Lower leg skin (tissue), 4 donors: ENCODE results near the gene CCDC187. TPM values are rescaled to one million over a fixed set of nuclear protein-coding genes. Genes with fewer than 3 reads are reported as not detected.

Source experiments
- DNase-seq, 2 donors: peaks; one replicate each; pipeline ENCODE4 v3.0.0-alpha.2; 2019; ENCODE audit warnings: low spot score in 2 of 2
- H3K4me3 ChIP-seq: fragments of 200-600 bp; sonication (generic); 2 replicates; pipeline ENCODE4 v1.5.1; 2017; ENCODE audit warnings: mild to moderate bottlenecking, low read depth; ENCODE audit not compliant: poor library complexity, severe bottlenecking
- POLR2A ChIP-seq, 2 donors: fragments of 450-650 bp; IDR thresholded peaks; one replicate each; pipeline ENCODE4 v1.6.1; 2016 to 2017; ENCODE audit warnings: antibody characterized with exemption in 2 of 2, mild to moderate bottlenecking in 1 of 2, moderate library complexity in 1 of 2
- WGBS, 2 donors: methylation state at CpG; one replicate each; pipeline ENCODE4 v1.1.5; 2018; 5-methylcytosine and 5-hydroxymethylcytosine counted together
- intact Hi-C: fragments of 100-400 bp; cut with DNase I; formaldehyde crosslinking; loops from one replicate; pipeline ENCODE4 v1.15.0; 2023; ENCODE audit warnings: low total_unique reads
- total RNA-seq, 4 donors: library from RNA; depleted of rRNA; stranded (reverse); fragments of >200 nt; gene quantifications; one replicate each; pipeline ENCODE4 v1.1.0, GENCODE V29; 2016
- TF ChIP-seq, protein P1 (sequence below), 3 donors: fragments of 450-650 bp; IDR thresholded peaks; one replicate each; pipeline ENCODE4 v1.5.1; 2016; ENCODE audit warnings: antibody characterized with exemption in 3 of 3, mild to moderate bottlenecking in 3 of 3, moderate library complexity in 2 of 3

The CCDC187 gene
- total RNA-seq, 4 donors from 2014 or later = 1.1 TPM; not detected in 3

DNA sequence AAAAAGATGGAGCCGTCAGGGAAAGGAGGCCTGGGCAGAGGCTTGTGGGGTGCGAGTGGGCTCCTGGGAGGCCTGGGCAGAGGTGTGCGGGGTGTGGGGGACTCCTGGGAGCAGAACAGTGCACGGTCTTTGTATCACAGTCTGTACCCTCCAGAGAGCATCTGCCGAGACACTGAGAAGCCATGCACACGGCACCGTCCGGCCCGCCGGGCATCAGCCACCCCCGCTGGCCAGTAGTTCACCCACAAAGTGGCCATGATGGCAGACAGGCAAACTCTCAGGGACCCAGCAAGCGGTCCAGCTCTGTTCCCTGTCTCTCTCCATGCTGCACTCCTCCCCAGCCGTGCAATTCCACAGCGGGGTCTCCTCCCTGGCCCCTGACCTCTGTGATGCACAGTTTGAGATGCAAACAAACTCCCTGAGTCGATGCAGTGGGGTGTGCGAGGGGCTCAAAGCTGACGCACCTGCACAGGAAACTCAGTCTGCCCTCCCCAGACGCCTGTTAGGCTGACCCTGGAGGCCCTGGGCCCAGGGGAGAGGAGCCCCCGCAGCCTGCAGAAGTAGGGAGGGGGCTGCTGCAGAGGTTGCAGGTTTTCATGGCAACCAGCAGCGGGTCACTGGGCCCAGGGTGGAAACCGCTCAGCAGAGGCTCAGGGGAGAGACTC lies 14.3 kb upstream of the CCDC187 start:
- WGBS, 2 donors = 81 to 87% methylated on average over 20 to 21 of the region's 21 CpGs
- TF ChIP-seq POLR2A (IDR thresholded peaks at IDR 0.05) = no peak
- TF ChIP-seq, protein P1, sequence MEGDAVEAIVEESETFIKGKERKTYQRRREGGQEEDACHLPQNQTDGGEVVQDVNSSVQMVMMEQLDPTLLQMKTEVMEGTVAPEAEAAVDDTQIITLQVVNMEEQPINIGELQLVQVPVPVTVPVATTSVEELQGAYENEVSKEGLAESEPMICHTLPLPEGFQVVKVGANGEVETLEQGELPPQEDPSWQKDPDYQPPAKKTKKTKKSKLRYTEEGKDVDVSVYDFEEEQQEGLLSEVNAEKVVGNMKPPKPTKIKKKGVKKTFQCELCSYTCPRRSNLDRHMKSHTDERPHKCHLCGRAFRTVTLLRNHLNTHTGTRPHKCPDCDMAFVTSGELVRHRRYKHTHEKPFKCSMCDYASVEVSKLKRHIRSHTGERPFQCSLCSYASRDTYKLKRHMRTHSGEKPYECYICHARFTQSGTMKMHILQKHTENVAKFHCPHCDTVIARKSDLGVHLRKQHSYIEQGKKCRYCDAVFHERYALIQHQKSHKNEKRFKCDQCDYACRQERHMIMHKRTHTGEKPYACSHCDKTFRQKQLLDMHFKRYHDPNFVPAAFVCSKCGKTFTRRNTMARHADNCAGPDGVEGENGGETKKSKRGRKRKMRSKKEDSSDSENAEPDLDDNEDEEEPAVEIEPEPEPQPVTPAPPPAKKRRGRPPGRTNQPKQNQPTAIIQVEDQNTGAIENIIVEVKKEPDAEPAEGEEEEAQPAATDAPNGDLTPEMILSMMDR (IDR thresholded peaks at IDR 0.05) = no peak
- intact Hi-C loops = no loop called here
- no peak overlapping the region for H3K4me3 ChIP-seq
- no peak for DNase-seq

DNA sequence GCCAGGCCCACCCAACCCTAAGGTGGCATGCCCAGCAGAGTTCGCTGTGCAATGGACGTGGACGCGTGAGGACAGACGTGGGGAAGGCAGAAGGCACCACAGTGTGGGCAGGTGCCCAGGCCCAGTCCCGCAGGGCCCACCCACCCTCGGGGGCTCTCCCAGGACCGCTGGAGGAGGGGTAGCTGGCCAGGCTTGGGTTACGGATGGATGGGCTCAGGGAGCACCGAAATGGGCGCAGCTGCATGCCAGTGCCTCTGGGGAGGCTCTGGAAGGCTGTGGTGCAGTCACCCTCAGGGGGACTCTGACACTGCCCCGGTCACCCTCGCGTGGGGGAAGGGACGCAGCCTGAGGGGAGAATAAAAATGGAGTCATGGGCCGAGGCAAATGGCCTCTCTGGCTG lies 13.8 kb upstream of the CCDC187 start:
- DNase-seq = no peak
- intact Hi-C loops = no loop called here

DNA sequence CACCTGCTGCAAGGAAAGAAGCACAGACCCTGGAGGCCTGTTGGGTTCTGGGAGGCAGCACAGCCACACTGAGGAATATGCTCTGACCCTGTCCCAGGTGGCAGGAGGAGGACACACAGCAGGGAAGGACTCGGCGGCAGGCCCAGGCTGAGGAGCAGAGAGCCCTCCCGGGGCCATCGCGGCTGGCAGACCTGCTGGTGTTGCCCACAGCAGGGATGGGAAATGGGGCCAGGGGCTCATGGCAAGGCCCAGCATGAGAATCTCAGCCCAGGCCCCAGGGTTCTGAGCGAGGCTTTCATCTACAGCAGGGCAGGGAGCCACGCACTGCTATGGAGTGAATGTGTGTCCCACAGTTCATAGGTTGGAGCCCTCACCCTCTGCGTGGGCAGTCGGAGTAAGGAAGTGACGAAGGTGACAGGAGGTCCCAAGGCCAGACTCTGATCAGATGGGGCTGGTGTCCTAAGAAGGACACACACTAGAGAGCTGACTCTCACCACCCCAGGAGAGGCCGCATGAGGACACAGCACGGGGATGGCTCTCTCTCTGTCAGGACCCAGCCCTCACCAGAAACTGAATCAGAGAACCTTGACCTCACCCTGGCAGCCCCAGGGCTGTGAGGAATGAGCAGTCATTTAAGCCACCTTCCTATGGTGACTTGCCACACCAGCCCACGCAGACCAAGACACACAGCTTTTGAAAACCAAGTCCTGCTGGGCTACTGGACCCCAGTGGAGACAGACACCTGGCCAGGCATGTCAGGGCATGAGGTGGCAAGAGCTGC lies 13.2 kb upstream of the CCDC187 start:
- DNase-seq = no peak
- TF ChIP-seq POLR2A (IDR thresholded peaks at IDR 0.05) = no peak
- TF ChIP-seq, protein P1 (IDR thresholded peaks at IDR 0.05) = no peak
- no peak overlapping the region for H3K4me3 ChIP-seq
- intact Hi-C loops = no loop called here
- 88 to 89% methylated on average over 13 of the region's 13 CpGs for WGBS, 2 donors

More for the DNA sequence above, 13.8 kb upstream of the CCDC187 start:
- no peak overlapping the region for H3K4me3 ChIP-seq
- TF ChIP-seq, protein P1 (IDR thresholded peaks at IDR 0.05) = no peak
- TF ChIP-seq POLR2A (IDR thresholded peaks at IDR 0.05) = no peak
- WGBS, 2 donors = 80 to 82% methylated on average over 11 to 16 of the region's 16 CpGs

DNA sequence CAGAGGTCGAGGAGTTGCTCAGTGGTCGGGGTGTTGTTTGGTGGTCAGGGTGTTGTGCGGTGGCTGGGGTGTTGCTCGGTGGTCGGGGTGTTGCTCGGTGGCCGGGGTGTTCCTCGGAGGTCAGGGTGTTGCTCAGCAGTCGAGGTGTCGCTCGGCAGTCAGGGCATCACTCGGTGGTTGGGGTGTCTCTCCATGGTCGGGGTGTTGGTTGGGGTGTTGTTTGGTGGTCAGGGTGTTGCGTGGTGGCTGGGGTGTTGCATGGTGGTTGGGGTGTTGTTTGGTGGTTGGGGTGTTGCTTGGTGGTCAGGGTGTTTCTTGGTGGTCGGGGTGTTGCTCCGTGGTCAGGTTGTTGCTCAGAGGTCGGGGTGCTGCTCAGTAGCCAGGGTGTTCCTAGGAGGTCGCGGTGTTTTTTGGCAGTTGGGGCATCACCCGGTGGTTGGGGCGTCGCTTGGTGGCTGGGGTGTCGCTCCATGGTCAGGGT lies 12.4 kb upstream of the CCDC187 start:
- intact Hi-C loops = no loop called here
- 91 to 92% methylated on average over 23 of the region's 23 CpGs for WGBS, 2 donors
- TF ChIP-seq POLR2A (IDR thresholded peaks at IDR 0.05) = no peak
- TF ChIP-seq, protein P1 (IDR thresholded peaks at IDR 0.05) = no peak
- no peak for DNase-seq
- no peak overlapping the region for H3K4me3 ChIP-seq

DNA sequence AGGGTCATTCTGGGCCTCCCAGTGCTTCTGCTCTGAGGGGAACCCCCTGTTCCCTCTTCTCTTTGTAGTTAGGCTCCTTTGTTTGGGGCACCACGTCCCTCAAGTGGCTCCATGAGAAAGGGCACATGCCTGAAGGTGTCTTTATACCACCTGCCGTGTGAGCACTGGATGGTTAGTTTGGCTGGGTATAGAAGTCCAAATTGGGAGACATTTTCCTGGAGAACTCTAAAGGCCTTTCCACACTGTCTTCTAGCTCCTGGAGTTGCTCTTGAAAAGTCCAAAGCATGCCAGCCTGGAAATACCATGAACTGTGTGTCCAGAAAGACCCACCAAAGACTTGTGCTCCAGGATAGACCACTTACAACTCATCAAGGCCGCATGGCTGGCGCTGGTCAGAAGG lies 11.1 kb upstream of the CCDC187 start:
- WGBS, 2 donors = 88% methylated on average over 4 of the region's 4 CpGs
- DNase-seq = no peak
- intact Hi-C loops = no loop called here
- TF ChIP-seq, protein P1 (IDR thresholded peaks at IDR 0.05) = no peak
- TF ChIP-seq POLR2A (IDR thresholded peaks at IDR 0.05) = no peak
- no peak overlapping the region for H3K4me3 ChIP-seq
